Effector CD8-positive, alpha-beta T cell (primary cell): ENCODE data around the gene SPATA1.
A peak's percentile ranks its signal among the peaks of the same experiment; 100 is the strongest.

Source experiments
- DNase-seq: peaks from one replicate; lab custom pipeline; 2025; lab: John Stamatoyannopoulos, UW

SPATA1 gene

GRCh38 chr1:84509029-84509428 lies 2.8 kb downstream of the SPATA1 start:
- no peak for DNase-seq

GRCh38 chr1:84510165-84510564 lies 4.0 kb downstream of the SPATA1 start:
- no peak for DNase-seq

- DNase-seq: no peak
Observed at GRCh38 chr1:84510668-84511067, 4.5 kb downstream of the SPATA1 start.

GRCh38 chr1:84524590-84524989 lies 18.4 kb downstream of the SPATA1 start:
- no peak for DNase-seq

GRCh38 chr1:84525779-84526178 lies 19.6 kb downstream of the SPATA1 start:
- DNase-seq: no peak

GRCh38 chr1:84538599-84538998 lies 32.4 kb downstream of the SPATA1 start:
- DNase-seq: no peak

GRCh38 chr1:84539972-84540371 lies 33.8 kb downstream of the SPATA1 start:
- DNase-seq: no peak

- DNase-seq: no peak
Observed at GRCh38 chr1:84540759-84541158, 34.6 kb downstream of the SPATA1 start.

- no peak for DNase-seq
Observed at GRCh38 chr1:84541679-84542078, 35.5 kb downstream of the SPATA1 start.

- DNase-seq: no peak
Observed at GRCh38 chr1:84550826-84551225, 44.6 kb downstream of the SPATA1 start.

GRCh38 chr1:84569216-84569615 lies 63.0 kb downstream of the SPATA1 start:
- no peak for DNase-seq

GRCh38 chr1:84570436-84571149 lies 64.4 kb downstream of the SPATA1 start:
- no peak for DNase-seq

- DNase-seq: no peak
Observed at GRCh38 chr1:84571150-84571535, 65.0 kb downstream of the SPATA1 start.

GRCh38 chr1:84573481-84573966 lies 67.3 kb downstream of the SPATA1 start:
- DNase-seq: no peak

- peak; percentile 79 for DNase-seq
Observed at GRCh38 chr1:84573967-84574842, 68.0 kb downstream of the SPATA1 start, which contains the start of gene CTBS. TSS of gene CTBS (minus strand) at chr1:84574440. CDS start at chr1:84574415, 25 bp downstream.

- no peak for DNase-seq
Observed at GRCh38 chr1:84574936-84575335, 68.8 kb downstream of the SPATA1 start.

- no peak for DNase-seq
Observed at GRCh38 chr1:84581648-84582047, 75.5 kb downstream of the SPATA1 start.

- DNase-seq: no peak
Observed at GRCh38 chr1:84582802-84583587, 76.8 kb downstream of the SPATA1 start.

GRCh38 chr1:84583648-84584047 lies 77.5 kb downstream of the SPATA1 start:
- DNase-seq: no peak

GRCh38 chr1:84584126-84584525 lies 77.9 kb downstream of the SPATA1 start:
- no peak for DNase-seq

- DNase-seq: no peak
Observed at GRCh38 chr1:84585803-84586202, 79.6 kb downstream of the SPATA1 start.

GRCh38 chr1:84587099-84587498 lies 80.9 kb downstream of the SPATA1 start:
- no peak for DNase-seq
